ENCODE measurements around the gene NOP56. TPM values are rescaled to one million over a fixed set of nuclear protein-coding genes. Genes with fewer than 3 reads are reported as not detected.
"Not testable (repeated sequence)": the region's sequence is repeated elsewhere in the genome, so short reads cannot be mapped to it uniquely, and the experiment has no call there.

NOP56 gene
- total and polyA plus RNA-seq, 2 of the 8 experiments (the other 6 are each of a cell fraction or from before 2014, with no cell fraction given), result 391 to 677 TPM

DNA sequence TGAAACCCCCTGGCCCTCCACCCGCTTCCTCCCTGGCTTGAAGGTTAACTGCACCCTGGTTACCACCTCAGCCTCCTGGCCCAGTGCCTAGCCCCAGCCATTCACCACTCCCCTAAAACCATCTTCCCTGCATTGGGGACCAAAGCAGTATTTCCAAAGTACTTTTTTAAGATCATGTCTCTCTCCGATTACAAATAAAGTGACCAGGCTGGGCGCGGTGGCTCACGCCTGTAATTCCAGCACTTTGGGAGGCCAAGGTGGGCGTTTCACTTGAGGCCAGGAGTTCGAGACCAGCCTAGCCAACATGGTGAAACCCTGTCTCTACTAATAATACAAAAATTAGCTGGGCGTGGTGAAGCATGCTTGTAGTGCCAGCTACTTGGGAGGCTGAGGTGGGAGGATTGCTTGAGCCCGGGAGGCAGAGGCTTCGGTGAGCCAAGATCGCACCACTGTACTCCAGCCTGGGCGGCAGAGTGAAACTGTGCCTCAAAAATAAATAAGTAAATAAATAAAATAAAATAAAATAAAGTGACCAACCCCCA, 43.6 kb downstream of the NOP56 start:
- H4K20me1 ChIP-seq (replicated peaks in 1 of 2; ENCODE audit: control insufficient read depth in 1 of 2, insufficient read depth in 2 of 2, low read length in 2 of 2); H3K56ac ChIP-seq (replicated peaks; ENCODE audit: insufficient read length, low read depth, low read length); H3K79me2 ChIP-seq (ENCODE audit: control insufficient read depth in 1 of 2, insufficient read depth in 2 of 2, low read length in 2 of 2); H3K23ac ChIP-seq (ENCODE audit: insufficient read length); H2BK12ac ChIP-seq (ENCODE audit: low read depth, low read length); H2AK5ac ChIP-seq (ENCODE audit: low read depth, low read length); H3K4ac ChIP-seq (replicated peaks; ENCODE audit: insufficient read length, low read depth, low read length); H3K9ac ChIP-seq (replicated peaks in 1 of 4; ENCODE audit: extremely low read depth in 1 of 4, low read depth in 3 of 4, low read length in 3 of 4); POLR2A ChIA-PET (ENCODE audit: partially characterized antibody); H3K14ac ChIP-seq (ENCODE audit: insufficient read length); H3K9me3 ChIP-seq (ENCODE audit: insufficient read depth in 2 of 2, low read depth in 1 of 2, low read length in 1 of 2); H3K23me2 ChIP-seq (ENCODE audit: low read depth, low read length); H4K91ac ChIP-seq (replicated peaks; ENCODE audit: insufficient read length, low read length); H3K79me1 ChIP-seq (ENCODE audit: low read depth, low read length); H3K36me3 ChIP-seq (ENCODE audit: control insufficient read depth in 2 of 4, insufficient read depth in 4 of 4, low read length in 3 of 4); H2BK5ac ChIP-seq (ENCODE audit: low read depth, low read length); H3K27ac ChIP-seq (ENCODE audit: low read depth, low read length); H3K4me3 ChIP-seq (ENCODE audit: extremely low read depth in 1 of 4, insufficient read depth in 2 of 4, low read depth in 3 of 4, low read length in 4 of 4); FAIRE-seq; DNase-seq (ENCODE audit: low read depth in 1 of 2, low spot score in 2 of 2); H2BK120ac ChIP-seq (replicated peaks; ENCODE audit: low read depth, low read length); H2AFZ ChIP-seq (ENCODE audit: low read length); H3K18ac ChIP-seq (ENCODE audit: extremely low read depth, low read length); H2BK20ac ChIP-seq (ENCODE audit: low read length); H4K5ac ChIP-seq (ENCODE audit: insufficient read length, low read depth, low read length); H3K4me2 ChIP-seq (ENCODE audit: insufficient read depth in 1 of 2, low read depth in 2 of 2, low read length in 2 of 2); H2BK15ac ChIP-seq (ENCODE audit: low read length); H4K8ac ChIP-seq (ENCODE audit: extremely low read depth, insufficient read depth, low read length): not testable (repeated sequence)
- WGBS, 2 experiments (ENCODE audit: extremely low coverage in 1 of 2, insufficient coverage in 1 of 2, insufficient read length in 1 of 2, insufficient replicate concordance in 2 of 2, low coverage in 1 of 2, low lambda C conversion rate in 2 of 2, missing lambda C conversion rate in 1 of 2), result 91% methylated on average over 12 of the region's 12 CpGs; no CpG with 5 or more reads in 1 of the 2 experiments
- Histone ChIP-seq H3K4me1 (replicated peaks in 1 of 4; ENCODE audit: control insufficient read depth in 3 of 4, insufficient read depth in 4 of 4, low read length in 3 of 4) (peaks cover 0 to 31% (median 19%) of the 10 kb centered on the region in 4 experiments; a peak in 6 of 7 replicates), H3K27me3 (replicated peaks in 1 of 4; ENCODE audit: control insufficient read depth in 3 of 4, extremely low read depth in 1 of 4, insufficient read depth in 3 of 4, low read length in 3 of 4) (peaks cover 38 to 82% (median 68%) of the 10 kb centered on the region in 4 experiments)
- CTCF ChIA-PET (ENCODE audit: partially characterized antibody), result interaction anchor here (1.5 to 8.4 kb wide), 4 partner anchors 7 to 58 kb away, joined by 5 to 75 read pairs (median 62); no protein-coding TSS in a partner anchor
